ENCODE results near the gene CDK15. TPM values are rescaled to one million over a fixed set of nuclear protein-coding genes. Genes with fewer than 3 reads are reported as not detected.
A peak's percentile ranks its signal among the peaks of the same experiment; 100 is the strongest.

CDK15 gene
- total RNA-seq, 1 donor from 2014 or later = 2.3 TPM

GRCh38 chr2:201827621-201828020, 21.3 kb downstream of the CDK15 start:
- peak; percentile 57 for DNase-seq (ENCODE audit: low read depth)
- TF ChIP-seq CTCF (conservative IDR thresholded peaks at IDR 0.05; ENCODE audit: low read depth, low read length) = no peak
- no peak overlapping the region for H3K4me3 ChIP-seq (ENCODE audit: low read depth, low read length)

GRCh38 chr2:201828220-201828619, 21.9 kb downstream of the CDK15 start:
- no peak overlapping the region for H3K4me3 ChIP-seq (ENCODE audit: low read depth, low read length)
- no peak for TF ChIP-seq CTCF (conservative IDR thresholded peaks at IDR 0.05; ENCODE audit: low read depth, low read length)

GRCh38 chr2:201830666-201831065, 24.3 kb downstream of the CDK15 start:
- no peak overlapping the region for H3K4me3 ChIP-seq (ENCODE audit: low read depth, low read length)
- DNase-seq (ENCODE audit: low read depth) = no peak
- TF ChIP-seq CTCF (conservative IDR thresholded peaks at IDR 0.05; ENCODE audit: low read depth, low read length) = no peak

More at GRCh38 chr2:201828220-201828619, 21.9 kb downstream of the CDK15 start:
- DNase-seq (ENCODE audit: low read depth) = no peak

GRCh38 chr2:201831469-201831868, 25.1 kb downstream of the CDK15 start:
- no peak for DNase-seq (ENCODE audit: low read depth)
- TF ChIP-seq CTCF (conservative IDR thresholded peaks at IDR 0.05; ENCODE audit: low read depth, low read length) = no peak
- no peak overlapping the region for H3K4me3 ChIP-seq (ENCODE audit: low read depth, low read length)

- H3K4me3 ChIP-seq (ENCODE audit: low read depth, low read length) = no peak overlapping the region
- no peak for TF ChIP-seq CTCF (conservative IDR thresholded peaks at IDR 0.05; ENCODE audit: low read depth, low read length)
- DNase-seq (ENCODE audit: low read depth) = no peak
Observed at GRCh38 chr2:201833781-201834180, 27.4 kb downstream of the CDK15 start.

GRCh38 chr2:201835066-201835465, 28.7 kb downstream of the CDK15 start:
- H3K4me3 ChIP-seq (ENCODE audit: low read depth, low read length) = no peak overlapping the region
- TF ChIP-seq CTCF (conservative IDR thresholded peaks at IDR 0.05; ENCODE audit: low read depth, low read length) = no peak
- DNase-seq (ENCODE audit: low read depth) = no peak

- H3K4me3 ChIP-seq (ENCODE audit: low read depth, low read length) = no peak overlapping the region
- no peak for DNase-seq (ENCODE audit: low read depth)
- no peak for TF ChIP-seq CTCF (conservative IDR thresholded peaks at IDR 0.05; ENCODE audit: low read depth, low read length)
Observed at GRCh38 chr2:201837391-201837790, 31.1 kb downstream of the CDK15 start.
